SK-N-SH treated with all-trans-retinoic acid at 6 μM for 48 hours (cell line): Measurements from ENCODE around the gene LRMDA.

Experiments
- ATAC-seq: fragments of 200-7000 bp; cut with Tn5 transposase; 3 replicates; pipeline ENCODE4 v1.9.1; 2020; ENCODE audit warnings: mild to moderate bottlenecking, moderate library complexity
- ARNTL ChIP-seq: fragments of 450-650 bp; formaldehyde crosslinking; IDR thresholded peaks from 2 replicates; pipeline ENCODE4 v1.5.0; 2020; ENCODE audit warnings: low read depth, mild to moderate bottlenecking, moderate library complexity, borderline replicate concordance
- BACH2 ChIP-seq: fragments of 250-450 bp; sonication (Bioruptor Pico); IDR thresholded peaks from 2 replicates; pipeline ENCODE4 v1.9.0; 2021; ENCODE audit warnings: mild to moderate bottlenecking, borderline replicate concordance
- CREB5 ChIP-seq: fragments of 250-450 bp; sonication (Bioruptor Pico); IDR thresholded peaks from 2 replicates; pipeline ENCODE4 v1.5.1; 2020; ENCODE audit warnings: low read depth, mild to moderate bottlenecking, moderate library complexity
- CSRNP3 ChIP-seq: fragments of 250-450 bp; sonication (Bioruptor Pico); IDR thresholded peaks from 2 replicates; pipeline ENCODE4 v1.5.1; 2021; ENCODE audit warnings: mild to moderate bottlenecking, moderate library complexity
- ESRRG ChIP-seq: fragments of 250-450 bp; sonication (Bioruptor Pico); IDR thresholded peaks from 2 replicates; pipeline ENCODE4 v1.6.1; 2021; ENCODE audit warnings: mild to moderate bottlenecking
- GLIS3 ChIP-seq: fragments of 250-450 bp; sonication (Bioruptor Pico); IDR thresholded peaks from 2 replicates; pipeline ENCODE4 v1.5.0; 2020; ENCODE audit warnings: mild to moderate bottlenecking, moderate library complexity
- ISL1 ChIP-seq: fragments of 250-450 bp; sonication (Bioruptor Pico); IDR thresholded peaks from 2 replicates; pipeline ENCODE4 v2.1.2; 2022; ENCODE audit warnings: mild to moderate bottlenecking, moderate library complexity
- OSR1 ChIP-seq: fragments of 250-450 bp; sonication (Bioruptor Pico); IDR thresholded peaks from 2 replicates; pipeline ENCODE4 v1.8.0; 2022; ENCODE audit warnings: moderate library complexity, mild to moderate bottlenecking, inconsistent platforms
- POU6F1 ChIP-seq: fragments of 250-450 bp; sonication (Bioruptor Pico); IDR thresholded peaks from 2 replicates; pipeline ENCODE4 v1.8.0; 2021; ENCODE audit warnings: low read depth, mild to moderate bottlenecking, moderate library complexity, borderline replicate concordance
- PPARA ChIP-seq: fragments of 250-450 bp; sonication (Bioruptor Pico); IDR thresholded peaks from 2 replicates; pipeline ENCODE4 v1.5.0; 2020; ENCODE audit warnings: mild to moderate bottlenecking, borderline replicate concordance
- RARB ChIP-seq: fragments of 250-450 bp; sonication (Bioruptor Pico); IDR thresholded peaks from 2 replicates; pipeline ENCODE4 v1.8.0; 2021; ENCODE audit warnings: mild to moderate bottlenecking, moderate library complexity
- SNAI2 ChIP-seq: fragments of 250-450 bp; sonication (Bioruptor Pico); IDR thresholded peaks from 2 replicates; pipeline ENCODE4 v1.5.0; 2020; ENCODE audit warnings: mild to moderate bottlenecking, moderate library complexity
- TCF4 ChIP-seq: fragments of 250-450 bp; sonication (Bioruptor Pico); IDR thresholded peaks from 2 replicates; pipeline ENCODE4 v1.8.0; 2021; ENCODE audit warnings: mild to moderate bottlenecking, moderate library complexity, borderline replicate concordance
- TOX ChIP-seq: fragments of 250-450 bp; sonication (Bioruptor Pico); IDR thresholded peaks from 2 replicates; pipeline ENCODE4 v1.8.0; 2021; ENCODE audit warnings: mild to moderate bottlenecking, moderate library complexity, borderline replicate concordance
- TSHZ2 ChIP-seq: fragments of 250-450 bp; sonication (Bioruptor Pico); IDR thresholded peaks from 2 replicates; pipeline ENCODE4 v1.5.0; 2020; ENCODE audit warnings: mild to moderate bottlenecking, moderate library complexity
- ZC3H10 ChIP-seq: fragments of 250-450 bp; sonication (Bioruptor Pico); IDR thresholded peaks from 2 replicates; pipeline ENCODE4 v1.5.1; 2021; ENCODE audit warnings: mild to moderate bottlenecking, moderate library complexity
- ZFP3 ChIP-seq: fragments of 250-450 bp; sonication (Bioruptor Pico); IDR thresholded peaks from 2 replicates; pipeline ENCODE4 v1.5.0; 2020; ENCODE audit warnings: mild to moderate bottlenecking, moderate library complexity
- ZFP30 ChIP-seq: fragments of 450-650 bp; formaldehyde crosslinking; IDR thresholded peaks from 2 replicates; pipeline ENCODE4 v1.5.0; 2022; ENCODE audit warnings: mild to moderate bottlenecking, moderate library complexity
- ZNF565 ChIP-seq: fragments of 450-650 bp; formaldehyde crosslinking; conservative IDR thresholded peaks from 2 replicates; pipeline ENCODE4 v1.5.0; 2020; ENCODE audit warnings: low read depth, mild to moderate bottlenecking, moderate library complexity
- ZNF70 ChIP-seq: fragments of 450-650 bp; formaldehyde crosslinking; IDR thresholded peaks from 2 replicates; pipeline ENCODE4 v1.5.0; 2020; ENCODE audit warnings: mild to moderate bottlenecking, moderate library complexity
- ZNF8 ChIP-seq: fragments of 450-650 bp; formaldehyde crosslinking; IDR thresholded peaks from 2 replicates; pipeline ENCODE4 v1.5.0; 2020; ENCODE audit warnings: mild to moderate bottlenecking, moderate library complexity

Gene LRMDA

GRCh38 chr10:76430061-76430645, 998.7 kb downstream of the LRMDA start:
- ATAC-seq, result peak; percentile 21
- no peak for TF ChIP-seq ZNF8 (CRISPR knock-in tag)
- TF ChIP-seq ZFP3 (CRISPR knock-in tag), result no peak
- no peak for TF ChIP-seq SNAI2 (CRISPR knock-in tag)
- TF ChIP-seq ZFP30, result no peak
- TF ChIP-seq TCF4, result no peak
- TF ChIP-seq TOX (CRISPR knock-in tag), result no peak
- no peak for TF ChIP-seq TSHZ2 (CRISPR knock-in tag)

- TF ChIP-seq ARNTL (no peak), TOX (CRISPR knock-in tag) (no peak), ZC3H10 (CRISPR knock-in tag) (no peak), PPARA (CRISPR knock-in tag) (no peak), BACH2 (no peak), CSRNP3 (CRISPR knock-in tag) (no peak), ISL1 (CRISPR knock-in tag) (no peak), ZNF70 (CRISPR knock-in tag) (no peak), GLIS3 (no peak), ESRRG (CRISPR knock-in tag) (no peak), ZNF565 (CRISPR knock-in tag) (no peak), POU6F1 (CRISPR knock-in tag) (no peak), CREB5 (CRISPR knock-in tag) (no peak)
- peak; percentile 72 for ATAC-seq
Measured at GRCh38 chr10:76432016-76433012, 1000.9 kb downstream of the LRMDA start.

- ATAC-seq, result peak; percentile 59
- no peak for TF ChIP-seq ZFP3 (CRISPR knock-in tag)
- no peak for TF ChIP-seq OSR1
- no peak for TF ChIP-seq TOX (CRISPR knock-in tag)
- no peak for TF ChIP-seq ZNF565 (CRISPR knock-in tag)
- no peak for TF ChIP-seq CSRNP3 (CRISPR knock-in tag)
- no peak for TF ChIP-seq GLIS3
- no peak for TF ChIP-seq ZNF70 (CRISPR knock-in tag)
- no peak for TF ChIP-seq POU6F1 (CRISPR knock-in tag)
- no peak for TF ChIP-seq ARNTL
- TF ChIP-seq ISL1 (CRISPR knock-in tag), result no peak
- TF ChIP-seq RARB, result no peak
- TF ChIP-seq SNAI2 (CRISPR knock-in tag), result no peak
- TF ChIP-seq ZFP30, result no peak
- no peak for TF ChIP-seq ZNF8 (CRISPR knock-in tag)
- TF ChIP-seq ESRRG (CRISPR knock-in tag), result no peak
Measured at GRCh38 chr10:76433161-76434005, 1002.0 kb downstream of the LRMDA start.
